AG09319 (cell line): ENCODE measurements around the gene QSER1.
A peak's percentile ranks its signal among the peaks of the same experiment; 100 is the strongest.
"Not testable (repeated sequence)": the region's sequence is repeated elsewhere in the genome, so short reads cannot be mapped to it uniquely, and the experiment has no call there.

Experiments
- DNase-seq: peaks from one replicate; pipeline ENCODE4 v3.0.0-alpha.2; 2010; ENCODE audit warnings: low read depth; ENCODE audit errors: extremely low read depth
- CTCF ChIP-seq: IDR thresholded peaks from 2 replicates; pipeline ENCODE4 v1.5.1; 2011; ENCODE audit warnings: low read depth, mild to moderate bottlenecking, inconsistent platforms, low read length, moderate library complexity

QSER1 gene

GRCh38 chr11:32884023-32884422 lies 8.6 kb upstream of the QSER1 start:
- no peak for TF ChIP-seq CTCF
- DNase-seq = no peak

- TF ChIP-seq CTCF = peak; percentile 56
- DNase-seq = no peak
Observed at GRCh38 chr11:32884770-32885384, 7.7 kb upstream of the QSER1 start.

- no peak for TF ChIP-seq CTCF
- DNase-seq = no peak
Observed at GRCh38 chr11:32885556-32885955, 7.1 kb upstream of the QSER1 start.

GRCh38 chr11:32886180-32886579 lies 6.4 kb upstream of the QSER1 start:
- DNase-seq = no peak
- no peak for TF ChIP-seq CTCF

GRCh38 chr11:32887707-32888383 lies 4.8 kb upstream of the QSER1 start:
- not testable (repeated sequence) for DNase-seq

GRCh38 chr11:32888384-32888710 lies 4.3 kb upstream of the QSER1 start:
- not testable (repeated sequence) for DNase-seq

- no peak for DNase-seq
- TF ChIP-seq CTCF = no peak
Observed at GRCh38 chr11:32888805-32889204, 3.8 kb upstream of the QSER1 start.

GRCh38 chr11:32890843-32891656 lies 1.6 kb upstream of the QSER1 start:
- no peak for TF ChIP-seq CTCF
- no peak for DNase-seq
